ENCODE measurements around the gene RASEF.

GRCh38 chr9:82972446-82972845, 90.5 kb downstream of the RASEF start:
- TF ChIP-seq CTCF (IDR thresholded peaks at IDR 0.05) (no peak), POLR2A (IDR thresholded peaks at IDR 0.05) (no peak)

Data from thyroid gland (tissue), 4 donors.